HepG2 (cell line): ENCODE results near the gene POGLUT3. TPM values are rescaled to one million over a fixed set of nuclear protein-coding genes. Genes with fewer than 3 reads are reported as not detected.
A peak's percentile ranks its signal among the peaks of the same experiment; 100 is the strongest.

Source experiments
- E2F1 ChIP-seq: sonication (generic); formaldehyde crosslinking; IDR thresholded peaks from 2 replicates; pipeline ENCODE4 v1.5.0; 2020; ENCODE audit warnings: missing genetic modification reagents
- GATA4 ChIP-seq: sonication (generic); IDR thresholded peaks from 2 replicates; pipeline ENCODE4 v1.6.1; 2016; ENCODE audit warnings: antibody characterized with exemption, low read depth, borderline replicate concordance
- GATAD1 ChIP-seq: IDR thresholded peaks from 2 replicates; pipeline ENCODE4 v1.6.1; 2016; ENCODE audit warnings: missing genetic modification reagents, missing compliant biosample characterization
- JUNB ChIP-seq: sonication (generic); formaldehyde crosslinking; IDR thresholded peaks from 2 replicates; pipeline ENCODE4 v1.8.0; 2022; ENCODE audit warnings: missing genetic modification reagents, mild to moderate bottlenecking, borderline replicate concordance
- KDM5B ChIP-seq: sonication (generic); formaldehyde crosslinking; IDR thresholded peaks from 2 replicates; pipeline ENCODE4 v1.4.0; 2020; ENCODE audit warnings: missing genetic modification reagents, mild to moderate bottlenecking, borderline replicate concordance
- MXD1 ChIP-seq: sonication (generic); formaldehyde crosslinking; IDR thresholded peaks from 2 replicates; pipeline ENCODE4 v1.4.0; 2020; ENCODE audit warnings: mild to moderate bottlenecking, missing genetic modification reagents
- NFE2 ChIP-seq: sonication (generic); formaldehyde crosslinking; IDR thresholded peaks from 2 replicates; pipeline ENCODE4 v1.4.0; 2020; ENCODE audit warnings: missing genetic modification reagents
- PLSCR1 ChIP-seq: sonication (generic); formaldehyde crosslinking; IDR thresholded peaks from 2 replicates; pipeline ENCODE4 v1.5.0; 2020; ENCODE audit warnings: missing genetic modification reagents, mild to moderate bottlenecking, borderline replicate concordance
- POLR2G ChIP-seq: fragments of 200-400 bp; formaldehyde crosslinking; IDR thresholded peaks from 2 replicates; pipeline ENCODE4 v1.6.1; 2018; ENCODE audit warnings: mild to moderate bottlenecking, low read depth, low read length, moderate library complexity
- RAD21 ChIP-seq: fragments of 450-650 bp; formaldehyde crosslinking; IDR thresholded peaks from 2 replicates; pipeline ENCODE4 v1.5.0; 2020; ENCODE audit warnings: mild to moderate bottlenecking
- RBM22 ChIP-seq: fragments of 200-400 bp; formaldehyde crosslinking; optimal IDR thresholded peaks from 2 replicates; pipeline ENCODE3; 2017; ENCODE audit warnings: mild to moderate bottlenecking, low read length, moderate library complexity
- RBM39 ChIP-seq: fragments of 200-400 bp; formaldehyde crosslinking; IDR thresholded peaks from one replicate; pipeline ENCODE4 v1.6.1; 2018; ENCODE audit warnings: antibody characterized with exemption, mild to moderate bottlenecking, low read depth, low read length; ENCODE audit not compliant: poor library complexity, severe bottlenecking
- REST ChIP-seq, 2 experiments: IDR thresholded peaks; 2 replicates each; pipeline ENCODE4 v1.6.1; 2011 to 2012; ENCODE audit warnings: low read length in 2 of 2, borderline replicate concordance in 1 of 2, low read depth in 1 of 2, mild to moderate bottlenecking in 1 of 2, moderate library complexity in 1 of 2
- UBTF ChIP-seq: sonication (generic); formaldehyde crosslinking; IDR thresholded peaks from 2 replicates; pipeline ENCODE4 v1.4.0; 2020; ENCODE audit warnings: mild to moderate bottlenecking, missing genetic modification reagents
- ZBTB21 ChIP-seq: sonication (generic); formaldehyde crosslinking; IDR thresholded peaks from 2 replicates; pipeline ENCODE4 v1.4.0; 2020; ENCODE audit warnings: missing genetic modification reagents
- ZBTB26 ChIP-seq: IDR thresholded peaks from 2 replicates; pipeline ENCODE4 v1.6.1; 2016; ENCODE audit warnings: missing compliant biosample characterization, missing genetic modification reagents, borderline replicate concordance
- ZMYM4 ChIP-seq: sonication (generic); formaldehyde crosslinking; IDR thresholded peaks from 2 replicates; pipeline ENCODE4 v1.8.1; 2023; ENCODE audit warnings: mild to moderate bottlenecking, missing genetic modification reagents
- polyA plus RNA-seq, 8 experiments: library from polyadenylated mRNA; depleted of rRNA in 3 of 8; stranded (reverse) in 7 of 8; unstranded in 1 of 8; fragments of >200 nt; fragmentation: Illumina TruSeq in 4 of 8; extraction: Trizol in 4 of 8; gene quantifications; 2 replicates each; pipeline versions ENCODE4 v1.2.1 to v1.2.3, GENCODE V29; 2011 to 2016; ENCODE audit warnings: low read depth in 4 of 8, missing spikeins in 1 of 8, mixed read lengths in 1 of 8; ENCODE audit not compliant: insufficient read depth in 1 of 8
- total RNA-seq, 5 experiments: library from RNA; depleted of rRNA; stranded (reverse); fragments of >200 nt; fragmentation: Illumina TruSeq; extraction: Trizol; gene quantifications; 2 replicates each; pipeline ENCODE4 v1.2.3, GENCODE V29; 2016; ENCODE audit warnings: low read depth in 1 of 5

Gene POGLUT3
- total and polyA plus RNA-seq, 2 of the 13 experiments (the other 11 are each of a cell fraction or from before 2014, with no cell fraction given), result 14.3 to 22.0 TPM

GRCh38 chr11:108467091-108467823 lies 30.9 kb downstream of the POGLUT3 start, which contains the start of gene C11orf65 (continued):
- peak in 1 of 2 experiments; percentile 32; a peak in 1 of 4 replicates for TF ChIP-seq REST (IDR thresholded peaks at IDR 0.05; ENCODE audit: borderline replicate concordance in 1 of 2, low read depth in 1 of 2, low read length in 2 of 2)
- TF ChIP-seq ZBTB26 (CRISPR knock-in tag), result peak; percentile 53; the same call in 1 of the 2 replicates
- no peak for TF ChIP-seq RAD21 (CRISPR knock-in tag)
- TF ChIP-seq GATAD1, result peak; percentile 92
- TF ChIP-seq ZBTB21 (CRISPR knock-in tag), result peak; percentile 14; the same call in 1 of the 2 replicates
- TF ChIP-seq E2F1 (CRISPR knock-in tag), result peak; percentile 56; the same call in 1 of the 2 replicates
- TF ChIP-seq ZMYM4 (CRISPR knock-in tag), result peak; percentile 94
- no peak for TF ChIP-seq PLSCR1 (CRISPR knock-in tag)
- no peak for TF ChIP-seq RBM39
- TF ChIP-seq JUNB (CRISPR knock-in tag), result no peak
- no peak for TF ChIP-seq NFE2 (CRISPR knock-in tag)
- TF ChIP-seq MXD1, result 0 out of 2 replicates have a peak, but pooled peaks have one; percentile 40
- TF ChIP-seq GATA4, result peak; percentile 36; the same call in 1 of the 2 replicates
- peak; percentile 42; the same call in 1 of the 2 replicates for TF ChIP-seq KDM5B
- TF ChIP-seq RBM22, result peak; percentile 47
- peak; percentile 63 for TF ChIP-seq UBTF (CRISPR knock-in tag)
- TF ChIP-seq POLR2G, result peak; percentile 98
